GM18870 (cell line): ENCODE data around the gene CFAP92.

Source experiments
- ATAC-seq: cut with Tn5 transposase; IDR thresholded peaks from one replicate; pipeline ENCODE4 v1.9.1; 2021; ENCODE audit warnings: moderate library complexity; ENCODE audit not compliant: unreplicated experiment

CFAP92 gene, protein sequence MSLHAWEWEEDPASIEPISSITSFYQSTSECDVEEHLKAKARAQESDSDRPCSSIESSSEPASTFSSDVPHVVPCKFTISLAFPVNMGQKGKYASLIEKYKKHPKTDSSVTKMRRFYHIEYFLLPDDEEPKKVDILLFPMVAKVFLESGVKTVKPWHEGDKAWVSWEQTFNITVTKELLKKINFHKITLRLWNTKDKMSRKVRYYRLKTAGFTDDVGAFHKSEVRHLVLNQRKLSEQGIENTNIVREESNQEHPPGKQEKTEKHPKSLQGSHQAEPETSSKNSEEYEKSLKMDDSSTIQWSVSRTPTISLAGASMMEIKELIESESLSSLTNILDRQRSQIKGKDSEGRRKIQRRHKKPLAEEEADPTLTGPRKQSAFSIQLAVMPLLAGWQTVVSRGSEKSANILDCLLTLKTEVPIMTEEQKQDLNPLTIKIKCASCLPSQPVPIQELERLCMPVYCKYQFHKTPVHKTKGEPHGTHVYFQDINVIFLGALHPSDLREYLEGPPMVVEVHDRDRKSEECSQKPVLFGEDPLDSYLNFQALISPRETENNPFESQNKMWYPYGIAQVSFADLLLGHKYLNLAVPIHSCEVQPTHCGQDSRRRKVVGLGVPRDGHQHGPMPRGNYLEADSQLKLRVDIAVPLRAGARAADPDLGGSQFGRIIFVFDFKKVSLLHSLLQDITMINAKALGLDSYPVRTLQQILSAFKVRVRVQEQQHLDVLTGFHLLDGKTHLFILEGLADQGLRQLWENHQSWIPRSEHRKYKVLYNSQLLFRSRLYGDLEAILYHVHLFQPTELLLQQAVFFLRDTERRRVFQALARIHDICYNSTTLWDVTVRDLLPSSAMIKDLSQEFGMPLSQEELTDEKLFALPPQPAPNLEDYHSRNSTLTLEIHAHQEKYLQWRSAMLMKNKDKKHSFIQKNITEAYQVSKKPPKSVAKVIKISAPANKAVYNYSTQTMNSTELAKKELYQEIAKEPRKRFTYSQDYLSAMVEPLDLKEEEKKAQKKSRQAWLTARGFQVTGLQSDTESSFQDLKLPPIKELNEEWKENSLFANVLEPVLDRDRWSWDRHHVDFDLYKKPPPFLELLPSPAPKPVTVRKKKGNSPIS

DNA sequence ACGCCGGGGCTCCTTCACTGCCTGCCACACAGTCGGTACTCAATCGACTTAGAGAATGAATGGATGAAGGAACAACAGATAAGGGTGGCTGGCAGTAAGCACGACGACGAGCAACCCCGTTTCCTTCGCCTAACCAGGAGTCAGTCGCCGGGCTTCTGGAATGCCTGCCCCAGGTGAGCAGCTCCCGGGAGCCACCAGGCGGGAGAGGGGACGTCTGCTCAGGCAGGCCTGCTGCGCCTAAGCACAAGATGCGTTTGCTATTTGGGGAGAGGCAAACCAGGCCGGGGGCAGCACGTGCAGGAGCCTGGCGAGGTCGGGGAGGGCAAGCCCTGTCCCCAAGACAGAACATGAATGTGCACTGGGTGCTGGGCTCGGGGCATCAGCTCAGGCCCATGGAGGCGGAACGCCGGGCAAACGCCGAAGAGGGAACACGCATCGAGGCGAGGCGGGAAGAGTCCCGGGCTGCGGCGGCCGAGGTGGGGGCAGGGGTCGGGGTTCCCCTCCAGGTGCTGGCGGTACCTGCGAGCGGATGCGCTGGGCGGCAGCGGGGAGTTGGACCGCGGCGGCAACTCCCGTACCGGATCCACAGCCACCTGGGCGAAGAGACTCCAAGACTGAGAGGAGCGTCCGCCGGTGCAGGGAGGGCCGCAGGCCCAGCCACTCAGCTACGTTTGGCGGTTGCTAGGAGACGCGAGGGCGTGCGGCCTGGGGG, at the start of gene CFAP92:
TSS of gene CFAP92 (minus strand) at position 616 of the 712 bp plus-strand sequence. CDS start 772 bp downstream, outside the sequence.
- ATAC-seq: no peak

DNA sequence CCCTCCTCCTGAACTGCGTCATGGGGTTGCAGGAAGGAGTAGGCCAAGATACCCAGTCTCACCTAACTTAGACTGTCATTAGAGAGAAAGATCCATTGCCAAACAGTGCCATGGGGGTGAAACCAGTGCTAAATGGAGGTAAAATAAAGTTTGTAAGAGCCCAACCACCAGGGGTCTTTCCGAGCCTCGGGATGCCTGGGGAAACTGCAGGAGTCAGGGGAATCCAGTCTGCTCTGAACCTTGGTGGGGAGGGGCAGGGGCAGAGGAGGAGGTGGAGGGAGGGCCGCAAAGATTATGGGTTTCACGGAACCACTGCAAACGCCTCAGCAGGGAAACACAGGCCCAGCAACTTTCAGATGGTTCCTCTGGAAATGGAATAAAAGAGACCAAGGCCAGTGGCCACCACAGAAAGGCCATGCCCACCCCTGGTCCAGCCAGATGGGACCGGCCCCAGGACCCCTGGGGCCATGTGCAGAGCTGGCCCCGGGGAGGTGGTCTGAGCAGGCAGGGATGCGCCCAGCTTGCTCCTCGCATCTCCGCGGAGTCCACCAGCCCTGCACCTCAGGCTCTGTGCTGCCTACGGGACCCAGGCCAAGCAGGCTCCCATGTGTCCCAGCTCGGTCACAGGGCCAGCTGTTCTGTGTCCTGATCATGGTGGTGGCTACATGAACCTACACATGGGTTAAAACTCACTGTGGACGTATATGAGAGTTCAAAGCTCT, 46.9 kb upstream of the CFAP92 start:
- ATAC-seq: no peak

DNA sequence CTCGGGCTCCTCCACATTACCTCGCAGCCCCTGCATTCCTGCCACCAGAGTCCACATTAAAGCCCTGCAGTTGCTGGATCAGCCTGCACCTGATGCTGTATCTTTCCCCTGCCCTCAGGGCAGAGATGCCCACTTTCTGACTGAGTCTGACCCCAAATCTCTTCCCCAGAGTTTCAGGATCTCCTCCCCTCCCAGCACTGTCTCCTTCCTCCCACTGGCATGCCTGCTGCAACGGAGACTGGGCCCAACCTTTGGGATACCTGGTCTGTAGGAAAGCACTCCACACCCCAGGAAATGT, 46.1 kb upstream of the CFAP92 start:
- ATAC-seq: no peak

DNA sequence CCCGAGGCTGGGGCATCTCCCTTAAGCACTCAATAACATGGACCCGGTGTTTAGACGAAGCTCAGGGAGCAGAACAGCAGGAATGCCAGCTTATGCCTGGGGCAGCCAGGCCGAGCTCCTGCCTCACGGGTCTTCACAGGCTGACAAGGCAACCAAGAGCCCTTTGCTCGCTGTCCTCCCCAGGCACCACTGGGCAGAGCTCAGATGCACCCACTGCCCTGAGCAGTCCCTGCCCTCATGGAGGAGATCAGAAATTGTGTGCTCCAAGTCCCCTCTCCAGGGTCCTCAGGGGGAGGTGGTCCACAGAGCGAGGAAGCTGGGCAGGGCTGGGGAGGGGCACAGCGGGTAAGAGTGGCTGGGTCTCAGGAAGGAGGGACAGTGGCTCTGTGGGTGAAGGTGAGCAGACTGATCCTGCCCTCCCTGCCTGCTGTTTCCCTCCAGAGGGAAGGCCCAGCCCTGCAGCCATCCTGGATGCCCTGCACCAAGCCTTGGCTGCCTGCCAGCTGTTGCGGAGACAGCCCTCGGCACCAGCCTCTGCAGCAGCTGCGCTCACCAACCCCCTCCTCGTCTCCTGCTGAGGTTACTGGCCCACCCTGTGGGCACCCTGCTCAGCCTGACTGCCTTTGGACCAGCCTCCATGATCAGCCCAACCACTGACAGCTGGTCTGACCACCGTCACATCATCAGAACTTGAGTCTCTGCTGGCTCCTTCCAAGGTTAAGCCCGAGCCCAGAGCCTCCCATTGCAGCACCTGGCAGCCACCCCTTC, 45.6 kb upstream of the CFAP92 start:
- ATAC-seq: no peak

DNA sequence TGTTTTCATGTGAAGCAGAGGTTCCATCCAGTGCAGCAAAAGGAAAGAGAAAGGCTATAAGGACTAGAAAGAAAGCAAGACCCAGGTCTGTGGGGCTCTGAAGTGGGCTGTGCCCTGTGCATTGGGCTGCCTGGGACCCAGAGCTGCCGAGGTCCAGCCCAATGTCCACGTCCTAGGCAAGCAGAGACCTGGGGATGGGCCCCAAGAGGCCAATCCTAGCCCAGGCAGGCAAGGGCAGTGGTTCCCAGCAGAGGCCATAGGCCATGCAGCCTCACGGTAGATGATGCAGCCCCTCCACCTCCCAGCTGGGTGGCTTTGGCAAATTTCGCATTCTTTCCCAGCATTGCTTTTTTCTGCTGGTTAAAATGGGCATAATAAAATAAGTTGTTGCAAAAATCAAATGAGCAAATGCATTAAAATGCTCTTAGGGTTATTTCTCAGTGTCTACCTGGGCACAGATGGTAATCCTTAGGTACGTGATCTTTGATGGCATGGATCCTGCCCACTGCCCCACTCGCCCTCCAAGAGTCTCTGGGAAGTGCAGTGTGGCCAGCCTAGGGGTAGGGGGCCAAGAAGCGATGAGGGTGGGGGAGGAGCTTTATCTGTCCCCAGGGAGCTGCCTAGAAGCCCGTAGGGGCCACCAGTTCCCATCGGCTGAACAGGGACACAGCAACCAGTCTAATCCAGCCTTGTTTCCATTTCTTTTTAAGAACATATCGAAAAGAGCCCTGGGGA, 44.4 kb upstream of the CFAP92 start:
- no peak for ATAC-seq

DNA sequence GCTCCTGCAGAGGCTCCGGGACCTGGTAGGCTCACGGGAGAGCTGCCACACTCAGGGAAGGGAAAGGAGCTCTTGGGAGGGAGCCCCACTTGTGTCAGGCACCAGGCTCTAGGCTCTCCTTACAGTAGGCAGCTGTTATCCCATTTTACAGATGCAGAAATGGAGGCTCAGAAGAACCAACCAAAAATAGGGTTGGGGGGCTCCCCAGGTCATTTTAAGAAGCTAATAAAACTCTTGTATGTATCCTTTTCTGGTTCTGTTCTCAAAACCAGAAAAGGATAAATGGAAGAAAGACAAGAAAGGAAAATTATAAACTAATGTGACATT, 43.2 kb upstream of the CFAP92 start:
- no peak for ATAC-seq

DNA sequence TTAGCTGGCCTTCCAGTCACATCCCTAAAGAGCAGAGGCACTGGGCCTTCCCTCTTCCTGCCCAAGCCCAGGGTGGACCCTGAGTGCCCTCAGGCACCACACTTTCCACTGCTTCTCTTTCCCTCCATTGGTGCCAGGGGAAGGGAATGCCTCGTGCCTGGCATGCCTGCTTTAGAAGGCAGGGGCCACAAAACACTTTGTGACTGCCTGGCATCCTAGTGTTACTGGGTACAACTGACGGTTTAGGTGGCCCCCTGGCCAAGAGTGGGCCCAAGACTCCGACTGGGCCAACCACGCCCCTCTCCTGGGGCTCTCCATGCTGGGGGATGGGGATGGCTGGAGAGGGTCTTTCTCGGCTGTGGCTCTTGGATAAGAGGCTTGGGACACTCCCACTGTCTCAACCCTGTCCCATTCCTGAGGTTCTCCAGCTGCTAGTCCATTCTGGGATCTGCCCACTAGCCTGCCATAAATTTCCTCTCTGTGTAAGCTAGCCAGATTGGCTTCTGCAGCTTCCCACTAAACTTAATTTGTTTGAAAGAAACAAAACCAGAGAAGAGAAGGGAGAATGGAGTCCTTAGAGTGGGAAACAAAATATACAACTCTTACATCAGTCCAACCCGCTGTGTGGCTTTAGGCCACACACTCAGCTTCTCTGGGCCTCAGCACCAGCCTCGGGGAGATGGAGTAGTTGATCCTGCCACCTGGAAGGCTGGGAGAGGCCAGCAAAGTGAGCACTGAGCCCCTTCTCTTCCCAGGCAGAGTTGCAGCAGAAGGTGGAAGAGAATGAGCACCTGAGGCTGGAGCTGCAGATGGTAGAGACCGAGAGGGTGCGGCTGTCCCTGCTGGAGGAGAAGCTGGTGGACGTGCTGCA, 42.6 kb upstream of the CFAP92 start:
- no peak for ATAC-seq

DNA sequence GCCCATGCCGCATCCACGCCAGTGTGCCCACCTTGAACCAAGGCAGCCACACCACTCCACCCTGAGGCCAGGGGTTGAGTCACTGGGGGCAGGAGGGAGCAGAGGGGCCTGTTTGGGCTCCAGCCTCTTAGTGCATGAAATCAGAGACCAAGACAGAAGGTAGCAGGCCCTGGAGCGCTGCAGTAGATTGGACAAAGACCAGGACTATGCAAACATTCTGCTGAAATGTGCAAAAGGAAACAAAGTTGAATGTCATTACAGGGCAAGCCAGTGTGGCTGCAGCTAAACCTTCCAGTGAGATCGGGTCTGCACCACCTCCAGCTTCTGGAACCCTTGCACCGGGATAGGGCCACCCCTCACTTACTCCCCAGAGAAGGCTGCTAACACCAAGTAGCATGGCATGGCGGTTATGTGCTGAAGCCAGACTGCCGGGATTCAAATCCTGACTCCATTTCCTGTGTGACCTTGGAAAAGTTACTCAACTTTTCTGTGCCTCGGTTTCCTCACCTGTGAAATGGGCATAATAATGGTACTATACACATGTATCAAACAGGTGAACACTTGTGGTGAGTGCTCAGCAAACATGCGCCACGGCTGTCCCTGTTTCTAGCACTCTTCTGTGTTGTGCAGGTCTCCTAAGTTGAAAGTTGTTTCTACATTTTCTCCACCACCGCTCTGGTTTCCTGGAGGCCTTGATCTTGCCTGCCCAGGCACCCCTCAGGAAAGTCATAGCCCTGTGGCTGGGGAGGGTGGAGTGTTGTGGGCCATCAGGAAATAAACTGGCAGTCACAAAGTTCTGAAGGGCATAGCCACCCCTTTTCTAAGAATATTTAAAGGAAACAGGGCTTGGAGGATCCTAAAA, 41.7 kb upstream of the CFAP92 start:
- no peak for ATAC-seq

DNA sequence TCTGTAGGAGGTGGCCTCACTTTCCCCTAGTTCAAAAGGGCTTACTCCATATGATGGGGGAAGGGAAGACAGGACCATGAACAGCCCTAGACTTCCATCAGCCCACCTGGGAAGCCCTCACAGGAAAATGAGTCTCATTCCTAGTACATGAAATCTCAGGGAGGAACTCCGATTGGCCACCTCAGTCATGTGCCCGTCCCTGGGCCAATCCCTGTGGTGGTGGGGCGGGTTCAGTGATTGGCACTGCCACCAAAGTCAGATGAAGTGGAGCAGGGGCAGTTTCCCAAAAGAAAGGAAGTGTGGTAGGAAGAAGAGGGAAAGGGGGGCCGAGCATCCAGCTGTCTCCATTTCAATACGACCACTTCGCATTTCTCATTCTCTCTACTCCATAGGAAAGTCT, 40.8 kb upstream of the CFAP92 start:
- no peak for ATAC-seq

DNA sequence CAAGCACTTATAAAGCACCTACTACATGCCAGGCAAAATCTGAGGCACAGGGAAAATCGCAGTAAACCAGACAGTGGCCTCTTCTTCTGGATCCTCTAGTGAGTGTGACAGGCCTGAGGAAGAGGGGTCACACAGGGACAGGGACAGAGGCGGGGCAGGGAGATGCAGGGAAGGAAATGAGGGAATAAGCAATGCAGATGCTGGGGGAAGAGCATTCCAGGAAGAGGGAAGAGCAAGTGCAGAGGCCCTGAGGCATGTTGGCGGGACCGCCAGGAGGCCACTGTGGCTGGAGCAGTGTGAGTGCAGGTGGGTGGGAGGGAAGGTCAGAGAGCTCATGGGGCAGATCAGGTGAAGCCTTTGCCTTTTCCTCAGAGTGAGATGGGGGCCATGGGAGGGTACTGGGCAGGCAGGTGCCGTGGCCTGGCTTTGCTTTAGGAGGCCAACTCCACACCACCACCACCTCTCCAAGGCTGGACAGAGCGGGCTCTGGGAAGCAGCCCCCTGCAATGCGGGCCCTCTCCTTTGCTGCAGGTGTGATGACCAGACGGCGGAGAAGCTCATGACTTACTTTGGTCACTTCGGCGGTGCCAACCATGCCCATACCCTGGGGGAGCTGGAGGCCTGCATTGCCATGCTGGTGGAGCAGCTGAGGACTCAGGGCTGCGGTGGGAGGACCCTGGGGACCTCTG, 39.9 kb upstream of the CFAP92 start:
- ATAC-seq: no peak

DNA sequence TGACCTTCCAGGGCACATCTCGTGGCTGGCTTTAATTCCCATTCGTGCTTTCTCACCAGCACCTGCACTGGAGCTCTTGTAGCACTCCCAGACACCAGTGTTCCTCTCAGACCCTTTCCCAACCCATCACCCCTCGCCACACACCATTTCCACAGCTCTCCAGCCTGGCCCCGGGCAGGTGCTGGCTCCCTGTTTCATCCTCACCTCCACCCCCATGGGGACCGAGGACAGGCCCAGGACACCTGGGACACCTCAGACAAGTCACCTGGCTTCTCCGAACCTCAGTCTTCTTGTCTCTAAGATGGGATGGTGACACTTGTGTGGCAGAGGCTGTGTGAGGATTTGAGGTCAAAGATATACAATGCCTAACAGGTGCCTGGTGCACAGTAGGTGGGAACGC, 39.3 kb upstream of the CFAP92 start:
- no peak for ATAC-seq

DNA sequence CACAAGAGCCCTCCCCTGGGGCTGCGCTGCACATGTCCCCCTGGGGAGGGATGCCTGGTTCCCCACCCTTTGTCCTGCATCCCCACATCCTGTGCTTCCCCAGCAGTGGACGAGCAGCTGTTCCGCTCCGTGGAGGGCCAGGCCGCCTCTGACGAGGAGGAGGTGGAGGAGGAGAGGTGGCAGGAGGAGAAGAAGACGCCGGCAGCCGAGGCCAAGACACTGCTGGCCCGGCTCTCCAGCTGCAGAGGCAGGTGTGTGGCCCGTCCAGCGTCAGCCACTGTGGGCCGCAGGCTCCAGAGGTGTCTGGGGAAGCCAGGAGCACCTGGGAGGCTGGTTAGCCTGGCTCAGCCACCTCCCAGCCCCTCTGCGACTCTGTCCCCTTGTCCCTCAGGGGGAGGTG, 38.8 kb upstream of the CFAP92 start:
- no peak for ATAC-seq

DNA sequence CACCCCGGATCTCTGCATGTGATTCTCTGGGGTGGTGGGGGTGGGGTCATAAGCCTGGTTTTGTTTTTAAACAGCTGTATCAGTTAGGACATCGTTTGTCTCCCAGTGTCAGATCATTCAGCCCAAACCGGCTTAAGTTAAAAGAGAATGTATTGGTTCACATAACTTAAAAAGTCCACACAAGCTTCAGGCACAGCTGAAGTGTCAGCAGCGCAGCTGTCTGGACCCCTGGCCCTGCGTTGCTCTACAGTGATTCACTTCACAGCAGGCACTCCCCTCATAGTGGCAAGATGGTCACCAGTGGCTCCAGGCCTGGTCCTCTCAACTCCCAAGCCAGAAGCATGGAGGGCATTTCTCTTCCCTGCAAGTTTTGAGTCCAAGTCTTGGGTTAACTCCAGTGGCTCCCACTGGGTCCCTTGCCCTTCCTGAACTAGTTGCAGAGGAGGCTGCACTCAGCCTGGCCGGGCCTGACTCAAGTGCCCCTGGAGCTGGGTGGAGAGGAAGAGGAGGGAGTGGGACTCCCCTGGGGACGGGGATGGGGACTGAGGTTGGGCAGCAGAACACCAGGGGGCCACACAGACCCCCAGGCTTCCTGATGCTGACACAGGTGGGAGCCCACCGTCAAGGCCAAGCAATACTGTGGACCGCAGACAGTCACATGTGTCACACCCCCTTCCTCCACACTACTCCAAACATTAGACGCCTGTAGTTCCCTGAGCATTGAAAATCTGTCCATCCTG, 37.8 kb upstream of the CFAP92 start:
- no peak for ATAC-seq

DNA sequence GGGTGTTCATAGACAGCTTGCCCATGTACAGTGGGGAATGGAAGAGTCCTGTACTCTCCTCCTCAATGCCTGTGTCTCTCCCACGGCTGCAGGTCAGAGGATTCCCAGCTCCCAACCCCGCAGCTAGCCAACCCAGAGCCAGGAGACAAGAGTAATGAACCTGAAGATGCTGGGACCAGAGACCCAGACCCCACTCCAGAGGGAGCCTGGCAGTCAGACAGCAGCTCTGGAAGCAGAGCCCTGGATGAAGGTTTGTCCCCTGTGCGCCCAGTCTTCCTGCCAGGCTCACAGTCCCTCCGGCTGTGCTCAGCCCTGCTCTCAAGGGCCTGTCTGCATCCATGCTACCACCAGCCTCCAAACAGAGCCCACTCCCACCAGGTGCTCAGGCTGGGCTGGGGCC, 36.7 kb upstream of the CFAP92 start:
- ATAC-seq: no peak

DNA sequence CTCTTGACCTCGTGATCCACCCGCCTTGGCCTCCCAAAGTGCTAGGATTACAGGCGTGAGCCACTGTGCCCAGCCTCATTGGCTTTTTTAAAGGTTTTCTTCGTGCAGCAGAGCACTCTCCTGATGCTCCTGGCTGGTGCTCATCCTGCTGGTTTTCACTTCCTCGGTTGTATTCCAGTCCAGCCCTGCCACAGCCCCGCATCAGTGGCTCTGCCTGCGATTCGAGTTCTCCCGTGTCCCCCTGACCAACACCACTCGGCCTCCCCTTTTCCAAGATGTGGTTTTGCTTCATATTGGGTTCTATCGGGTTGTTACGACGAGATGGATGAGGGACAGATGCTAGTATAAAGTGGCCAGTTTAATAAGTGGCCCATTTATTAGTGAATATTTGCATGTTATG, 35.0 kb upstream of the CFAP92 start:
- no peak for ATAC-seq

DNA sequence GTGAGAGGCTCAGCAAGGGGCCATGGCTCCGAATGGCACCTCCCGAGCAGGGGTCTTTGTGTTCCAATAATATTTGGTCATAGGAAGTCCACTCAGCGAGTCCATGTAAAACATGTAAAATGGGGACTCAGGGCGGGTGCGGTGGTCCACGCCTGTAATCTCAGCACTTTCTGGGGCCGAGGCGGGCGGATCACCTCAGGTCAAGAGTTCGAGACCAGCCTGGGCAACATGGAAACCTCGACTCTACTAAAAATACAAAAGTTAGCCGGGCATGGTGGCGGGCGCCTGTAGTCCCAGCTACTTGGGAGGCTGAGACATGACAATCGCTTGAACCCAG, 33.6 kb upstream of the CFAP92 start:
- ATAC-seq: no peak
